Tibial nerve (tissue), 4 donors: ENCODE results near the gene CISD2. TPM values are rescaled to one million over a fixed set of nuclear protein-coding genes. Genes with fewer than 3 reads are reported as not detected.
"Not testable (repeated sequence)": the region's sequence is repeated elsewhere in the genome, so short reads cannot be mapped to it uniquely, and the experiment has no call there.

ENCODE experiments used
- DNase-seq, 2 donors: peaks; one replicate each; pipeline ENCODE4 v3.0.0-alpha.2; 2019; ENCODE audit warnings: low spot score in 2 of 2
- H3K27ac ChIP-seq, 4 donors: fragments of 200-600 bp; sonication (generic) in 3 of 4; one replicate each; pipeline ENCODE4 v1.5.1; 2017 to 2019; ENCODE audit warnings: mild to moderate bottlenecking in 1 of 4
- H3K27me3 ChIP-seq, 2 donors: fragments of 200-600 bp; sonication (generic) in 1 of 2; one replicate each; pipeline versions ENCODE4 v1.5.1 to v1.6.0; 2017 to 2019
- H3K36me3 ChIP-seq, 3 donors: fragments of 200-600 bp; sonication (generic); one replicate each; pipeline ENCODE4 v1.5.1; 2018 to 2019
- H3K4me1 ChIP-seq, 4 donors: fragments of 200-600 bp; sonication (generic) in 3 of 4; one replicate each; pipeline ENCODE4 v1.5.1; 2017 to 2019
- H3K4me3 ChIP-seq, 4 donors: fragments of 200-600 bp; sonication (generic) in 3 of 4; one replicate each; pipeline ENCODE4 v1.5.1; 2017 to 2019; ENCODE audit warnings: mild to moderate bottlenecking in 1 of 4, moderate library complexity in 1 of 4
- H3K9me3 ChIP-seq, 4 donors: fragments of 200-600 bp; sonication (generic) in 3 of 4; one replicate each; pipeline ENCODE4 v1.5.1; 2017 to 2019
- EP300 ChIP-seq, 2 donors: sonication (generic); formaldehyde crosslinking; IDR thresholded peaks; one replicate each; pipeline ENCODE4 v1.6.1; 2017; ENCODE audit warnings: antibody characterized with exemption in 2 of 2, mild to moderate bottlenecking in 1 of 2
- POLR2A ChIP-seq, 2 donors: fragments of 450-650 bp; IDR thresholded peaks; one replicate each; pipeline ENCODE4 v1.6.1; 2017; ENCODE audit warnings: antibody characterized with exemption in 2 of 2, mild to moderate bottlenecking in 2 of 2, moderate library complexity in 2 of 2
- WGBS, 2 donors: methylation state at CpG; one replicate each; pipeline ENCODE4 v1.1.5; 2018; 5-methylcytosine and 5-hydroxymethylcytosine counted together
- total RNA-seq, 4 donors: library from RNA; depleted of rRNA; stranded (reverse); fragments of >200 nt; gene quantifications; one replicate each; pipeline ENCODE4 v1.1.0, GENCODE V29; 2016
- TF ChIP-seq, protein P1 (sequence below), 5 experiments: fragments of 200-600 bp in 3 of 5; fragments of 450-650 bp in 2 of 5; sonication (generic) in 3 of 5; IDR thresholded peaks; one replicate each; pipeline ENCODE4 v1.5.1; 2016 to 2019; ENCODE audit warnings: antibody characterized with exemption in 5 of 5, mild to moderate bottlenecking in 3 of 5, moderate library complexity in 2 of 5

Gene CISD2
- total RNA-seq, 4 donors from 2014 or later: 3.5 to 11.1 (median 7.2) TPM

GRCh38 chr4:102883278-102883677 is 14.5 kb downstream of the CISD2 start:
- TF ChIP-seq POLR2A (IDR thresholded peaks at IDR 0.05) (no peak), EP300 (IDR thresholded peaks at IDR 0.05) (no peak)
- TF ChIP-seq, protein P1, sequence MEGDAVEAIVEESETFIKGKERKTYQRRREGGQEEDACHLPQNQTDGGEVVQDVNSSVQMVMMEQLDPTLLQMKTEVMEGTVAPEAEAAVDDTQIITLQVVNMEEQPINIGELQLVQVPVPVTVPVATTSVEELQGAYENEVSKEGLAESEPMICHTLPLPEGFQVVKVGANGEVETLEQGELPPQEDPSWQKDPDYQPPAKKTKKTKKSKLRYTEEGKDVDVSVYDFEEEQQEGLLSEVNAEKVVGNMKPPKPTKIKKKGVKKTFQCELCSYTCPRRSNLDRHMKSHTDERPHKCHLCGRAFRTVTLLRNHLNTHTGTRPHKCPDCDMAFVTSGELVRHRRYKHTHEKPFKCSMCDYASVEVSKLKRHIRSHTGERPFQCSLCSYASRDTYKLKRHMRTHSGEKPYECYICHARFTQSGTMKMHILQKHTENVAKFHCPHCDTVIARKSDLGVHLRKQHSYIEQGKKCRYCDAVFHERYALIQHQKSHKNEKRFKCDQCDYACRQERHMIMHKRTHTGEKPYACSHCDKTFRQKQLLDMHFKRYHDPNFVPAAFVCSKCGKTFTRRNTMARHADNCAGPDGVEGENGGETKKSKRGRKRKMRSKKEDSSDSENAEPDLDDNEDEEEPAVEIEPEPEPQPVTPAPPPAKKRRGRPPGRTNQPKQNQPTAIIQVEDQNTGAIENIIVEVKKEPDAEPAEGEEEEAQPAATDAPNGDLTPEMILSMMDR (IDR thresholded peaks at IDR 0.05): no peak
- Histone ChIP-seq H3K4me3 (no peak overlapping the region), H3K36me3 (peaks cover 0 to 23% (median 0%) of the 10 kb centered on the region in 3 donors), H3K27ac (no peak overlapping the region), H3K27me3 (no peaks in the 10 kb centered on the region), H3K9me3 (no peaks in the 10 kb centered on the region), H3K4me1 (no peaks in the 10 kb centered on the region)
- DNase-seq: no peak
- WGBS, 2 donors: 93 to 96% methylated on average over 2 of the region's 2 CpGs

- H3K27me3 ChIP-seq, H3K9me3 ChIP-seq, DNase-seq, H3K27ac ChIP-seq, H3K4me3 ChIP-seq, H3K4me1 ChIP-seq: not testable (repeated sequence)
- peaks cover 0 to 15% (median 0%) of the 10 kb centered on the region in 3 donors for H3K36me3 ChIP-seq
- 76 to 80% methylated on average over 2 of the region's 2 CpGs for WGBS, 2 donors
Measured at GRCh38 chr4:102888570-102888969, 19.8 kb downstream of the CISD2 start.

DNA sequence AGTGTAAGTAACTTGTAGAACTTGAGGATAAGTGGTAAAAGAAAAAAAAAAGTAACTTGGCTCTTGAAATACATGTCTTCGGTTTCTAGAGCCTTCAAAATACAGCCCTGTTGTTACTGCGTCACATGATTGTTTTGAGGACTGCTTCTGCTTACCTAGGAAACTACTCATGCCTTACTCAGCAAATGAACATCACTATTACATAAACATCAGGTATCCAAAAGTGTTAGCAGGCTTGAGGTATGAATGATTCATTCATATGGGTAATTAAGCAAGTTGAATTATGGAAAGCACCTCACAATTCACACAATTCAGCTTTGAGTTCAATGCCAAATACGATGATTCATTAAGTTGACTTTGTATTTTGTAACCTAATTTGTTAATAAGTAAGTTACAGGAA is 21.1 kb downstream of the CISD2 start:
- not testable (repeated sequence) for H3K27me3 ChIP-seq, H3K4me3 ChIP-seq, H3K4me1 ChIP-seq, DNase-seq, H3K9me3 ChIP-seq, H3K27ac ChIP-seq
- WGBS, 2 donors: 84 to 94% methylated on average over 3 of the region's 3 CpGs
- peaks cover 0 to 15% (median 0%) of the 10 kb centered on the region in 3 donors for H3K36me3 ChIP-seq

DNA sequence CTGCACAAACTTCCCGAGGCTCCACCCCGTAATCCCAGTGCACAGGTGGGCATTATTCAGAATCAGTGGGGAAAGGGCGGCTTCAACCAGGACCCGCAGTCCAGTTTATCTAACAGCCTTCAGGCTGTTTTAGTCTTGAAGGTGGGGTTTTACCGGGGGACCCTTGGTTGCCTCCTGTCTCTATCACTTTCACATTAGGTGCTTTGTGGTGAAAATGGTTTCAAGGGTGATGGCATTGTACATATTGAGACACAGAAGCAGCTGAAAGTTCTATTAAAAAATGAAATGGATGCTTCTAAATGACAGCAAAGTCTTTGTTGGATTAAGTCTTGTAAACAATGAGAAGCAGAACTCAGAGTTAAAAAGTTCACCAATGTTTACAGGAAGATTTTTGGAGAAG is 27.8 kb downstream of the CISD2 start:
- not testable (repeated sequence) for H3K4me3 ChIP-seq, H3K4me1 ChIP-seq, H3K27ac ChIP-seq, H3K36me3 ChIP-seq, H3K9me3 ChIP-seq, DNase-seq, H3K27me3 ChIP-seq
- WGBS, 2 donors: 90% methylated on average over 5 of the region's 5 CpGs

DNA sequence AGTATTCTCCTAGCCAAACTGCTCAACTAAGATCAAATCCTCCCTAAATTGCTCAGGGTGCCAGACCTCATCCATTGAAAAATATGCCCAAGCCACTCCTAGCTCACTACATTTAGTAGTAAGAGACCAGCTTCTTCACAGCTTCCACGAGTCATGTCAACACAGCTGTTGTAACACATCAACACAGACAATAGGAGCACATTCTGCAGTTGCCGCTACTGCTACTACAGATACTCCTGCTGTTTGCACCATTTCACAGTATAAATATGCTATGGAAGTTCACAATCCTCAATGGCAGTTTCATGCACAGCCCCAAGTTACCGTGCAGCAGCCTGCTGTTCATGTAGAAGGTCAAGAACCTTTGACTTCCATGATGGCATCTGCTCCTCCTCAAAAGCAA is 28.8 kb downstream of the CISD2 start:
- not testable (repeated sequence) for H3K27ac ChIP-seq, H3K4me1 ChIP-seq, DNase-seq, H3K27me3 ChIP-seq, H3K4me3 ChIP-seq, H3K9me3 ChIP-seq, H3K36me3 ChIP-seq
- WGBS, 2 donors: 74 to 78% methylated on average over 3 of the region's 3 CpGs

- H3K36me3 ChIP-seq: no peaks in the 10 kb centered on the region
- H3K27me3 ChIP-seq: no peaks in the 10 kb centered on the region
- H3K4me3 ChIP-seq: no peak overlapping the region
- no peaks in the 10 kb centered on the region for H3K4me1 ChIP-seq
- WGBS, 2 donors: 55 to 73% methylated on average over 2 of the region's 2 CpGs
- no peak for TF ChIP-seq EP300 (IDR thresholded peaks at IDR 0.05)
- TF ChIP-seq, protein P1 (IDR thresholded peaks at IDR 0.05): no peak
- no peak for TF ChIP-seq POLR2A (IDR thresholded peaks at IDR 0.05)
- no peak overlapping the region for H3K27ac ChIP-seq
- DNase-seq: no peak
- H3K9me3 ChIP-seq: no peaks in the 10 kb centered on the region
Measured at GRCh38 chr4:102901804-102902203, 33.0 kb downstream of the CISD2 start.

DNA sequence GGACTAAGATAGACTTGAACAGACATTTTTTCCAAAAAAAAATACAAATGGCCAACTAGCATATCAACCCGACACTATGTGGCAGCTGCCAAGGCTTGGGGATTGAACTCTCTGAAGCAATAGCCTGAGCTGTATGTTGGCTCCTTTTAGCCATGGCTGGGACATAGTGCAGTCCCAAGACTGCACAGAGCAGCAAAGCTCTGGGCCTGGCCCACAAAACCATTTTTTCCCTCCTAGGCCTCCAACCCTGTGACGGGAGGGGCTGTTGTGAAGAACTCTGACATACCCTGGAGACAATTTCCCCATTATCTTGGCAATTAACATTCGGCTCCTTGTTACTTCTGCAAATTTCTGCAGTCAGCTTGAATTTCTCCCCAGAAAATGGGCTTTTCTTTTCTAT is 50.1 kb downstream of the CISD2 start:
- WGBS, 2 donors: 76 to 80% methylated on average over 3 of the region's 3 CpGs
- peaks cover 0 to 35% (median 0%) of the 10 kb centered on the region in 3 donors for H3K36me3 ChIP-seq
- TF ChIP-seq POLR2A (IDR thresholded peaks at IDR 0.05) (no peak), EP300 (IDR thresholded peaks at IDR 0.05) (no peak)
- TF ChIP-seq, protein P1 (IDR thresholded peaks at IDR 0.05): no peak
- H3K4me3 ChIP-seq: no peak overlapping the region
- H3K27ac ChIP-seq: no peak overlapping the region
- peaks cover 0 to 31% (median 3%) of the 10 kb centered on the region in 4 donors for H3K9me3 ChIP-seq
- no peaks in the 10 kb centered on the region for H3K4me1 ChIP-seq
- no peaks in the 10 kb centered on the region for H3K27me3 ChIP-seq
- DNase-seq: no peak

DNA sequence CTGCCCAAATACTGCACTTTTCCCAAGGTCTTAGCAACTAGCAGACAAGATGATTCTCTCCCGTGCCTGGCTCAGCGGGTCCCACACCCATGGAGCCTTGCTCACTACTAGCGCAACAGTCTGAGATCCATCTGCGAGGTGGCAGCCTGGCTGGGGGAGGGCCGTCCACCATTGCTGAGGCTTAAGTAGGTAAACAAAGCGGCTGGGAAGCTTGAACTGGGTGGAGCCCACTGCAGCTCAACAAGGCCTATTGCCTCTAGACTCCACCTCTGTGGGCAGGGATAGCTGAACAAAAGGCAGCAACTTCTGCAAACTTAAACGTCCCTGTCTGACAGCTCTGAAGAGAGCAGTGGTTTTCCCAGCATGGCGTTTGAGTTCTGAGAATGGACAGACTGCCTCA is 50.9 kb downstream of the CISD2 start:
- not testable (repeated sequence) for DNase-seq, H3K4me3 ChIP-seq, H3K27ac ChIP-seq, H3K27me3 ChIP-seq, H3K4me1 ChIP-seq
- Histone ChIP-seq H3K9me3 (peaks cover 0 to 28% (median 2%) of the 10 kb centered on the region in 4 donors), H3K36me3 (peaks cover 0 to 27% (median 0%) of the 10 kb centered on the region in 3 donors)
- WGBS, 2 donors: 84 to 87% methylated on average over 3 to 8 of the region's 8 CpGs
